H1 (cell line): ENCODE results near the gene LIN28B. TPM values are rescaled to one million over a fixed set of nuclear protein-coding genes. Genes with fewer than 3 reads are reported as not detected.

ENCODE experiments used
- CTCF ChIA-PET: fragments of 300-600 bp; sonication (Branson Sonifier 250); formaldehyde crosslinking; loops from one replicate; lab custom pipeline; 2021; ENCODE audit not compliant: partially characterized antibody; lab: Charles Lee
- POLR2A ChIA-PET: fragments of 300-600 bp; sonication (Branson Sonifier 250); formaldehyde crosslinking; loops from one replicate; lab custom pipeline; 2021; ENCODE audit warnings: inconsistent platforms; ENCODE audit not compliant: partially characterized antibody; lab: Charles Lee
- DNase-seq, 2 experiments: peaks; one replicate each; pipeline versions ENCODE4 v3.0.0 to v3.0.0-alpha.2; 2010 to 2022; ENCODE audit warnings: low spot score in 2 of 2, low read depth in 1 of 2, mixed read lengths in 1 of 2
- FAIRE-seq: peaks from 2 replicates; lab custom pipeline; 2011; peaks lifted over from hg19 to GRCh38; lab: Jason Lieb, UNC
- H2AFZ ChIP-seq: 2 replicates; pipeline ENCODE4 v1.8.1; 2012; ENCODE audit warnings: low read length, inconsistent platforms
- H2AK5ac ChIP-seq: 2 replicates; pipeline ENCODE4 v1.6.1; 2013; ENCODE audit warnings: low read depth, low read length
- H2BK120ac ChIP-seq: replicated peaks from 2 replicates; pipeline ENCODE3; 2013; ENCODE audit warnings: low read depth, low read length, inconsistent platforms
- H2BK12ac ChIP-seq: 2 replicates; pipeline ENCODE4 v1.6.1; 2013; ENCODE audit warnings: low read depth, low read length
- H2BK15ac ChIP-seq: 2 replicates; pipeline ENCODE4 v1.6.1; 2013; ENCODE audit warnings: low read length
- H2BK20ac ChIP-seq: 2 replicates; pipeline ENCODE4 v1.6.1; 2013; ENCODE audit warnings: low read length
- H2BK5ac ChIP-seq: 2 replicates; pipeline ENCODE4 v1.6.1; 2013; ENCODE audit warnings: low read depth, low read length
- H3K14ac ChIP-seq: 2 replicates; pipeline ENCODE4 v1.6.1; 2013; ENCODE audit warnings: inconsistent platforms; ENCODE audit not compliant: insufficient read length
- H3K18ac ChIP-seq: 2 replicates; pipeline ENCODE4 v1.6.1; 2013; ENCODE audit warnings: low read length; ENCODE audit errors: extremely low read depth
- H3K23ac ChIP-seq: 2 replicates; pipeline ENCODE4 v1.6.1; 2013; ENCODE audit warnings: inconsistent platforms; ENCODE audit not compliant: insufficient read length
- H3K23me2 ChIP-seq: 2 replicates; pipeline ENCODE4 v1.6.1; 2013; ENCODE audit warnings: low read depth, low read length
- H3K27ac ChIP-seq: 2 replicates; pipeline ENCODE4 v1.6.1; 2011; ENCODE audit warnings: low read depth, low read length, inconsistent platforms
- H3K27me3 ChIP-seq, 4 experiments: replicated peaks in 1 of 4; 1 replicate in 1 of 4; 2 replicates in 3 of 4; pipeline versions ENCODE4 v1.6.1 to v1.8.1; 2011 to 2013; ENCODE audit warnings: low read length in 3 of 4, mild to moderate bottlenecking in 3 of 4, inconsistent platforms in 2 of 4, mixed read lengths in 2 of 4, moderate library complexity in 1 of 4; ENCODE audit not compliant: control insufficient read depth in 3 of 4, insufficient read depth in 3 of 4; ENCODE audit errors: extremely low read depth in 1 of 4
- H3K36me3 ChIP-seq, 4 experiments: 2 replicates each; pipeline versions ENCODE4 v1.6.1 to v1.8.1; 2011 to 2013; ENCODE audit warnings: mild to moderate bottlenecking in 4 of 4, low read length in 3 of 4, moderate library complexity in 2 of 4, control low read depth in 1 of 4, inconsistent platforms in 1 of 4; ENCODE audit not compliant: insufficient read depth in 4 of 4, control insufficient read depth in 2 of 4
- H3K4ac ChIP-seq: replicated peaks from 2 replicates; pipeline ENCODE3; 2013; ENCODE audit warnings: low read length, low read depth, mixed read lengths, inconsistent platforms; ENCODE audit not compliant: insufficient read length
- H3K4me1 ChIP-seq, 4 experiments: replicated peaks in 1 of 4; 1 replicate in 1 of 4; 2 replicates in 3 of 4; pipeline versions ENCODE4 v1.6.1 to v1.8.1; 2011 to 2013; ENCODE audit warnings: low read length in 3 of 4, inconsistent platforms in 2 of 4, mixed read lengths in 1 of 4; ENCODE audit not compliant: insufficient read depth in 4 of 4, control insufficient read depth in 3 of 4
- H3K4me2 ChIP-seq, 2 experiments: 2 replicates each; pipeline versions ENCODE4 v1.6.1 to v1.8.1; 2011 to 2013; ENCODE audit warnings: low read depth in 2 of 2, low read length in 2 of 2, control low read depth in 1 of 2, inconsistent platforms in 1 of 2, mild to moderate bottlenecking in 1 of 2; ENCODE audit not compliant: insufficient read depth in 1 of 2
- H3K4me3 ChIP-seq, 4 experiments: fragments of 200-600, 300-600 bp in 1 of 4; sonication (generic), shearing (Covaris generic), sonication (Bioruptor Twin) in 1 of 4; 2 replicates each; pipeline versions ENCODE4 v1.5.1 to v1.8.1; 2011 to 2016; ENCODE audit warnings: low read length in 4 of 4, low read depth in 3 of 4, control low read depth in 2 of 4, inconsistent platforms in 2 of 4, mild to moderate bottlenecking in 2 of 4, mixed read lengths in 1 of 4, moderate library complexity in 1 of 4; ENCODE audit not compliant: insufficient read depth in 2 of 4; ENCODE audit errors: extremely low read depth in 1 of 4
- H3K56ac ChIP-seq: replicated peaks from 2 replicates; pipeline ENCODE3; 2013; ENCODE audit warnings: low read depth, mild to moderate bottlenecking, mixed read lengths, low read length, inconsistent platforms; ENCODE audit not compliant: insufficient read length
- H3K79me1 ChIP-seq: 2 replicates; pipeline ENCODE4 v1.6.1; 2013; ENCODE audit warnings: low read depth, low read length, control low read depth
- H3K79me2 ChIP-seq, 2 experiments: 2 replicates each; pipeline versions ENCODE4 v1.6.1 to v1.8.1; 2012 to 2013; ENCODE audit warnings: low read length in 2 of 2, mild to moderate bottlenecking in 2 of 2, inconsistent platforms in 1 of 2; ENCODE audit not compliant: insufficient read depth in 2 of 2, control insufficient read depth in 1 of 2
- H3K9ac ChIP-seq, 4 experiments: replicated peaks in 1 of 4; 1 replicate in 1 of 4; 2 replicates in 3 of 4; pipeline versions ENCODE4 v1.6.1 to v1.8.1; 2011 to 2013; ENCODE audit warnings: low read depth in 3 of 4, low read length in 3 of 4, control low read depth in 2 of 4, mild to moderate bottlenecking in 2 of 4, moderate library complexity in 2 of 4, inconsistent platforms in 1 of 4; ENCODE audit errors: extremely low read depth in 1 of 4
- H3K9me3 ChIP-seq, 2 experiments: 2 replicates each; pipeline versions ENCODE4 v1.6.1 to v1.8.1; 2012 to 2013; ENCODE audit warnings: mild to moderate bottlenecking in 2 of 2, moderate library complexity in 2 of 2, control low read depth in 1 of 2, inconsistent platforms in 1 of 2, low read depth in 1 of 2, low read length in 1 of 2, mixed read lengths in 1 of 2; ENCODE audit not compliant: insufficient read depth in 2 of 2
- H4K20me1 ChIP-seq, 2 experiments: replicated peaks in 1 of 2; 2 replicates each; pipeline versions ENCODE3 to v1.8.1; 2011 to 2013; ENCODE audit warnings: inconsistent platforms in 2 of 2, low read length in 2 of 2, mild to moderate bottlenecking in 1 of 2; ENCODE audit not compliant: insufficient read depth in 2 of 2, control insufficient read depth in 1 of 2
- H4K5ac ChIP-seq: 2 replicates; pipeline ENCODE4 v1.6.1; 2013; ENCODE audit warnings: low read length, low read depth, mixed read lengths, inconsistent platforms; ENCODE audit not compliant: insufficient read length
- H4K8ac ChIP-seq: 2 replicates; pipeline ENCODE4 v1.8.0; 2013; ENCODE audit warnings: mild to moderate bottlenecking, moderate library complexity, low read length, inconsistent platforms; ENCODE audit not compliant: insufficient read depth; ENCODE audit errors: extremely low read depth
- H4K91ac ChIP-seq: replicated peaks from 2 replicates; pipeline ENCODE3; 2013; ENCODE audit warnings: low read length, mixed read lengths, inconsistent platforms; ENCODE audit not compliant: insufficient read length
- CREB1 ChIP-seq: IDR thresholded peaks from 2 replicates; pipeline ENCODE4 v1.6.1; 2012; ENCODE audit warnings: inconsistent platforms
- EZH2 ChIP-seq: fragments of 200-600 bp; sonication (generic); IDR thresholded peaks from 2 replicates; pipeline ENCODE4 v1.7.1; 2012; ENCODE audit warnings: low read depth, mild to moderate bottlenecking, moderate library complexity, low read length, inconsistent platforms; ENCODE audit not compliant: severe bottlenecking
- HDAC6 ChIP-seq: IDR thresholded peaks from one replicate; pipeline ENCODE4 v1.7.1; 2012; ENCODE audit warnings: low read depth, mild to moderate bottlenecking, inconsistent platforms, low read length, moderate library complexity
- JUND ChIP-seq: IDR thresholded peaks from 2 replicates; pipeline ENCODE4 v1.6.1; 2011; ENCODE audit warnings: mild to moderate bottlenecking, improper control_type of control experiment, low read length
- MAFK ChIP-seq: IDR thresholded peaks from 2 replicates; pipeline ENCODE4 v1.6.1; 2012; ENCODE audit warnings: low read depth, mild to moderate bottlenecking, improper control_type of control experiment, low read length
- POLR2A ChIP-seq, 2 experiments: IDR thresholded peaks; 1 replicate in 1 of 2; 2 replicates in 1 of 2; pipeline ENCODE4 v1.6.1; 2011; ENCODE audit warnings: low read depth in 2 of 2, low read length in 2 of 2, mild to moderate bottlenecking in 2 of 2; ENCODE audit errors: control extremely low read depth in 1 of 2
- SRF ChIP-seq: IDR thresholded peaks from 2 replicates; pipeline ENCODE4 v1.6.1; 2011; ENCODE audit warnings: mild to moderate bottlenecking, low read depth, low read length, moderate library complexity
- TAF7 ChIP-seq: optimal IDR thresholded peaks from 2 replicates; pipeline ENCODE3; 2011; ENCODE audit warnings: low read depth, mild to moderate bottlenecking, inconsistent platforms, low read length, moderate library complexity, borderline replicate concordance
- TBP ChIP-seq: IDR thresholded peaks from 2 replicates; pipeline ENCODE4 v1.6.1; 2011; ENCODE audit warnings: low read depth, low read length, improper control_type of control experiment
- WGBS, 2 experiments: shearing (Covaris generic) in 1 of 2; methylation state at CpG; one replicate each; pipeline versions ENCODE4 v1.1.6 to v1.1.7; 2013 to 2015; ENCODE audit warnings: low lambda C conversion rate in 2 of 2, mixed read lengths in 2 of 2, inconsistent platforms in 1 of 2, low coverage in 1 of 2, missing lambda C conversion rate in 1 of 2; ENCODE audit not compliant: insufficient replicate concordance in 2 of 2, insufficient coverage in 1 of 2, insufficient read length in 1 of 2; ENCODE audit errors: extremely low coverage in 1 of 2, missing lambda C conversion rate in 1 of 2; 5-methylcytosine and 5-hydroxymethylcytosine counted together
- polyA plus RNA-seq, 7 experiments: library from polyadenylated mRNA; depleted of rRNA in 3 of 7; stranded (reverse) in 5 of 7; unstranded in 2 of 7; fragments of >200 nt in 5 of 7; fragments of 200-250 nt in 2 of 7; gene quantifications; 1 replicate in 5 of 7; 2 replicates in 1 of 7; 4 replicates in 1 of 7; pipeline versions ENCODE4 v1.2.1 to v1.2.3, GENCODE V29; 2011 to 2013; ENCODE audit warnings: missing spikeins in 2 of 7, mixed read lengths in 2 of 7
- total RNA-seq: library from RNA; stranded (reverse); fragmentation: NEBNext Ultra II Directional; extraction: Animal tissue kit (Norgen Biotek cat#: 25700); gene quantifications from 2 replicates; pipeline ENCODE4 v1.2.1, GENCODE V29; 2021
- TF ChIP-seq, protein P1 (sequence below): IDR thresholded peaks from 2 replicates; pipeline ENCODE4 v1.6.1; 2011; ENCODE audit warnings: low read depth, mild to moderate bottlenecking, low read length; ENCODE audit not compliant: insufficient read depth

The LIN28B gene
- total and polyA plus RNA-seq, 2 of the 8 experiments (the other 6 are each of a cell fraction or from before 2014, with no cell fraction given) = 27.4 to 94.7 TPM

DNA sequence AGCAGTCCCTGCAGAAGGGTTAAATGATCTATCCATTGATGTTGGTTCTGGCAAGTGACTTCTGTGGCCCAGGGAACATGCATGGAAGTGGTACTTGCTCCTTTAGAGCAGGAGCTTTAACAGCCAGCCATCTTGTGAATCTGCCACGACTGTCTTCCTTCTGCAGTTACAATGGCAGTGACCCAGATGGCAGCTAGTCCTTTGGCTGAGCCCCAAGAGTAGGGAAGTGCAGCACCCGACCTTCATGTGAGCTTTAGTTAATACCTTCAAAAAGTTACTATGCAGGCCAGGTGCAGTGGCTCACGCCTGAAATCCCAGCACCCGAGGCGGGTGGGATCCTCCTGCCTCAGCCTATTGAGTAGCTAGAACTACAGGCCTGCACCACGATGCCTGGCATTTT, 156.5 kb downstream of the LIN28B start:
- Histone ChIP-seq H3K4ac (no peak overlapping the region), H3K23ac (no peak overlapping the region), H2BK15ac (no peak overlapping the region), H4K5ac (no peak overlapping the region), H3K27me3 (no peaks in the 10 kb centered on the region), H3K23me2 (no peaks in the 10 kb centered on the region), H4K20me1 (no peaks in the 10 kb centered on the region), H4K91ac (no peak overlapping the region), H3K79me1 (no peaks in the 10 kb centered on the region), H3K4me3 (no peak overlapping the region), H3K9me3 (no peaks in the 10 kb centered on the region), H3K4me1 (no peaks in the 10 kb centered on the region), H2BK12ac (no peak overlapping the region), H3K79me2 (no peaks in the 10 kb centered on the region), H2AK5ac (no peak overlapping the region), H3K56ac (no peak overlapping the region), H3K14ac (no peak overlapping the region), H3K27ac (no peak overlapping the region), H2BK5ac (no peak overlapping the region), H4K8ac (no peak overlapping the region), H2AFZ (no peak overlapping the region), H2BK20ac (no peak overlapping the region), H2BK120ac (no peak overlapping the region), H3K9ac (no peak overlapping the region), H3K4me2 (no peak overlapping the region), H3K36me3 (no peaks in the 10 kb centered on the region), H3K18ac (no peak overlapping the region)
- FAIRE-seq (no peak), DNase-seq (no peak)
- 87% methylated on average over 6 of the region's 6 CpGs; no CpG with 5 or more reads in 1 of the 2 experiments for WGBS, 2 experiments
- POLR2A ChIA-PET = no interaction called here
- CTCF ChIA-PET = interaction anchor here (0.5 to 4.1 kb wide), 11 partner anchors 10 to 246 kb away, joined by 3 to 15 read pairs (median 4); no protein-coding TSS in a partner anchor
- TF ChIP-seq JUND (no peak), SRF (no peak), CREB1 (no peak), TAF7 (no peak), POLR2A (IDR thresholded peaks at IDR 0.05; ENCODE audit: control extremely low read depth in 1 of 2, low read depth in 2 of 2, low read length in 2 of 2) (no peak), HDAC6 (no peak), TBP (no peak), EZH2 (no peak), MAFK (no peak)
- TF ChIP-seq, protein P1, sequence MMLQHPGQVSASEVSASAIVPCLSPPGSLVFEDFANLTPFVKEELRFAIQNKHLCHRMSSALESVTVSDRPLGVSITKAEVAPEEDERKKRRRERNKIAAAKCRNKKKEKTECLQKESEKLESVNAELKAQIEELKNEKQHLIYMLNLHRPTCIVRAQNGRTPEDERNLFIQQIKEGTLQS = no peak
